Rectal smooth muscle tissue (tissue), 1 donor: ENCODE measurements around the gene CES4A.
"Not testable (repeated sequence)": the region's sequence is repeated elsewhere in the genome, so short reads cannot be mapped to it uniquely, and the experiment has no call there.

Experiments used
- H3K27ac ChIP-seq: one replicate; pipeline ENCODE4 v1.7.0; 2013; ENCODE audit warnings: low read depth, low read length, inconsistent platforms
- H3K27me3 ChIP-seq: one replicate; pipeline ENCODE4 v1.7.0; 2013; ENCODE audit warnings: low read length; ENCODE audit not compliant: control insufficient read depth, insufficient read depth
- H3K36me3 ChIP-seq: one replicate; pipeline ENCODE4 v1.7.0; 2013; ENCODE audit warnings: low read length; ENCODE audit not compliant: control insufficient read depth, insufficient read depth
- H3K4me1 ChIP-seq: one replicate; pipeline ENCODE4 v1.7.0; 2013; ENCODE audit warnings: low read length; ENCODE audit not compliant: control insufficient read depth, insufficient read depth
- H3K4me3 ChIP-seq: one replicate; pipeline ENCODE4 v1.7.0; 2013; ENCODE audit warnings: low read length
- H3K9ac ChIP-seq: one replicate; pipeline ENCODE4 v1.7.0; 2013; ENCODE audit warnings: low read length

The CES4A gene

DNA sequence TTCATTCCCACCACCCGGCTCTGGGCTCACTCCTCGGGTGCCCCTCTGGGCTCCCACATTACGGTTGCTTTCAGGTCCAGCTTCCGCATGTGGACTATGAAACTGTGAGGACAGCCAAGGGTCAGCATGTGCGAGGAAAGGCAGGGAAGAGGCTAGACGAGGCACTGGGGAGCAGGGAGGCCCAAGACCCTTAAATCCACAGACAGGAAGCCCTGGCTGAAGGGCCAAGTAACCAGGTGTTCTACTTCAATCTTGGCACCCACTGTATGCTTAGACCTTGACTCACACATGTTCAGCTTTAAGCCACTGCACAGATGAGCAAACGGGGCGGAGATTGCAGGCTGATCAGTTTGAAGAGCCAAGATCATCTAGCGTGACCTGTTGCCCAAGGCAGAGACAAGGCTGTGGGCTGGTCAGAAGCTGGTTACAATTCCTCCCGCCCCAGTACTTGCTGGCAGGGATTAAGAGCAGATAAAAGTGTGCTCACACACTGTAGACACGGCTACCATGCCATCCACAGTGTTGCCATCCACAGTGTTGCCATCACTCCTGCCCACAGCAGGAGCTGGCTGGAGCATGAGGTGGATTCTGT lies at the start of gene CES4A:
CES4A (plus strand) TSS at position 393 of the 592 bp plus-strand sequence; CDS start at position 577, 184 bp downstream.
- Histone ChIP-seq H3K4me3 (no peak within 1 kb of the TSS), H3K9ac (no peak within 1 kb of the TSS), H3K4me1 (no peaks in the 10 kb centered on the region), H3K27ac (no peak within 1 kb of the TSS), H3K36me3 (no peaks in the 10 kb centered on the region), H3K27me3 (no peaks in the 10 kb centered on the region)

DNA sequence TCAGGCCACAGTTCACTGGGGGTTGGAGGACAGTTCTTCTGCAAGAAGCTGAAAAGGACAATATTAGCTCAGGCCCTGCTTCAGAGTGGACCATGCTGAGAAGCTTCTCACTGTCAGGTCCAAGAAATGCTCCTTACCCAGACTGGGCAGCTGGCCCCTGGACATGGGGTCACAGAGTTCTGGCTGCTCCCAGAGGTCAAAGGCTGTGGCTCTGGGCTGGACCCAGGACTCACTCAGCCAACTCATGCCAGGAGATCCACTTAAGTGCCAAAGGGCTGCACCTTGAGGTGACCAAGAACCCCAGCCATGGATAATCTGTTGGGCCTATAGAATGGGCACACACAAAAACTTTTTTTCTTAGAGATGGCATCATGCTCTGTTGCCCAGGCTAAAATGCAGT lies 49.0 kb upstream of the CES4A start:
- peaks cover 45% of the 10 kb centered on the region for H3K36me3 ChIP-seq
- H3K9ac ChIP-seq = no peak overlapping the region
- H3K4me1 ChIP-seq = peaks cover 12% of the 10 kb centered on the region
- H3K27me3 ChIP-seq = no peaks in the 10 kb centered on the region
- no peak overlapping the region for H3K4me3 ChIP-seq
- no peak overlapping the region for H3K27ac ChIP-seq

GRCh38 chr16:66940236-66940635 lies 48.2 kb upstream of the CES4A start:
- Histone ChIP-seq H3K9ac (no peak overlapping the region), H3K27me3 (no peaks in the 10 kb centered on the region), H3K36me3 (peaks cover 45% of the 10 kb centered on the region), H3K27ac (no peak overlapping the region), H3K4me1 (peaks cover 10% of the 10 kb centered on the region), H3K4me3 (no peak overlapping the region)

GRCh38 chr16:66942981-66943380 lies 45.4 kb upstream of the CES4A start:
- Histone ChIP-seq H3K9ac (no peak overlapping the region), H3K27me3 (no peaks in the 10 kb centered on the region), H3K4me1 (no peaks in the 10 kb centered on the region), H3K4me3 (no peak overlapping the region), H3K36me3 (peaks cover 45% of the 10 kb centered on the region), H3K27ac (no peak overlapping the region)

GRCh38 chr16:66943426-66944053 lies 44.8 kb upstream of the CES4A start:
- Histone ChIP-seq H3K4me3 (no peak overlapping the region), H3K4me1 (no peaks in the 10 kb centered on the region), H3K27ac (no peak overlapping the region), H3K27me3 (peaks cover 1% of the 10 kb centered on the region), H3K9ac (no peak overlapping the region), H3K36me3 (peaks cover 42% of the 10 kb centered on the region)

DNA sequence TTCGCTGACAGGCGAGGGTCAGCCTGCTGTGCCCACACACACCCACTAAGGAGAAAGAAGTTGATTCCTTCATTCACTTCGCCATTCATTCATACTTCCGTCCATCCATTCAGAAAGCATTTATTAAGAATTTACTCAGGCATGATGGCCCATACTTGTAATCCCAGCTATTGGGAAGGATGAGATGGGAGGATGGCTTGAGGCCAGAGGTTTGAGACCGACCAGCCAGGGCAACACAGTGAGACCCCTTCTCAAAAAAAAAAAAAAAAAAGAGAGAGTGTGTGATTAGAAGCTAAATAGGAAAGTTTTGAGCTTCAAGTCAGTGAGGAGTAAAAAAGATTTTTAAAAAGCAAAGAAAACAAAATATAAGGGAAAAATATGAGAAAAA lies 44.3 kb upstream of the CES4A start:
- no peak overlapping the region for H3K9ac ChIP-seq
- H3K4me1 ChIP-seq = no peaks in the 10 kb centered on the region
- H3K36me3 ChIP-seq = peaks cover 37% of the 10 kb centered on the region
- no peak overlapping the region for H3K27ac ChIP-seq
- H3K4me3 ChIP-seq = no peak overlapping the region
- peaks cover 3% of the 10 kb centered on the region for H3K27me3 ChIP-seq

GRCh38 chr16:66944971-66945370 lies 43.4 kb upstream of the CES4A start:
- not testable (repeated sequence) for H3K27me3 ChIP-seq, H3K4me1 ChIP-seq, H3K9ac ChIP-seq, H3K4me3 ChIP-seq, H3K27ac ChIP-seq
- peaks cover 34% of the 10 kb centered on the region for H3K36me3 ChIP-seq

DNA sequence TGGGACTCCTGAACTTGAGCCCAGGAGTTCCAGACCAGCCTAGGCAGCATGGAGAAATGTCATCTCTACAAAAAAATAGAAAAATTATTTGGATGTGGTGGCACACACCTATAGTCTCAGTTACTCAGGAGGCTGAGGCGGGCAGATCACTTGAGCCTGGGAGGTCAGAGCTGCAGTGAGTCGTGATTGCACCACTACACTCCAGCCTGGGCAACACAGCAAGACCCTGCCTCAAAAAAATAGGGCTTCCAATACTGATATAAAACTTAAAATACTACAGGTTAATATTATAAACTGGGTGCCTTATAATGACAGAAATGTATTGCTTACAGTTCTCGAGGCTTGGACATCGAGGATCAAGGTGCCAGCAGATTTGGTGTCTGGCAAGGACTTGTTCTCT lies 42.5 kb upstream of the CES4A start:
- Histone ChIP-seq H3K4me3 (no peak overlapping the region), H3K4me1 (no peaks in the 10 kb centered on the region), H3K9ac (no peak overlapping the region), H3K27me3 (peaks cover 3% of the 10 kb centered on the region), H3K27ac (no peak overlapping the region), H3K36me3 (peaks cover 24% of the 10 kb centered on the region)

DNA sequence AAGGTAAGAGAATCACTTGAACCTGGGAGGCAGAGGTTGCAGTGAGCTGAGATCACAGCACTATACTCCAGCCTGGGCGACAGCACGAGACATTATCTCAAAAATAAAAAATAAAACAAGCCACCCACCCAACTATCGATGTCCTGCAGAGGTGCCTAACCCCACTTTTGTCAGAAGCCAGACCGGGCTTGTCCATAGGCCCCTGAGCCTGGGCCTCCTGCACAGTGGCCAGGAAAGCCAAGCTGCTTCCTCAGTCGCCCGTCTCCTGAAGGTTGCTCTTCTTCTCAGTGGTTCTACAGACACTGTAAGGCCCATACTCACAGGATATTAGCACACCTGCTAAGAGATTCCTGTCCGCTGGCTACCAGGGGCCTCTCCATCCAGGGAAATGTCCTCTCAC lies 41.8 kb upstream of the CES4A start:
- no peaks in the 10 kb centered on the region for H3K4me1 ChIP-seq
- H3K4me3 ChIP-seq = no peak overlapping the region
- peaks cover 18% of the 10 kb centered on the region for H3K36me3 ChIP-seq
- no peak overlapping the region for H3K27ac ChIP-seq
- H3K27me3 ChIP-seq = peaks cover 3% of the 10 kb centered on the region
- H3K9ac ChIP-seq = no peak overlapping the region

DNA sequence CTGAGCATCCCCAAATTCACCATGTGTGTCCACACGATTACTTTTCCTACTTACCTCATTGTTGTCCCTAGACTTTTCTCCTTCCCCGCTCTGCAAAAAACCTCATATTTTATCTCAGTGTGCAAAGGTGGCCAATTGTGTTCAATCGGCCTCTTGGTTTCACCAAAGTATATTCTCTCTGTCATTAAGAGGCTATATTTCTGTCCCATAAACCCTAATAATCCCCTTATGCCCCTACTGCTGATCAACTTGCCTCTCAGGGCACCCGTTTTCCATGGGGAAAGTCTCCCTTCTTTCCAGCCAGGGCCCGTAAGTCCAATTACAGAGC lies 41.5 kb upstream of the CES4A start:
- Histone ChIP-seq H3K27me3 (peaks cover 3% of the 10 kb centered on the region), H3K36me3 (peaks cover 14% of the 10 kb centered on the region)

GRCh38 chr16:66947302-66948065 lies 40.9 kb upstream of the CES4A start:
- Histone ChIP-seq H3K27ac (no peak overlapping the region), H3K27me3 (peaks cover 3% of the 10 kb centered on the region), H3K9ac (no peak overlapping the region), H3K4me1 (no peaks in the 10 kb centered on the region), H3K4me3 (peak overlapping the region; percentile 68), H3K36me3 (peaks cover 9% of the 10 kb centered on the region)

More for the DNA sequence above, 41.5 kb upstream of the CES4A start:
- Histone ChIP-seq H3K9ac (no peak overlapping the region), H3K4me3 (no peak overlapping the region), H3K27ac (no peak overlapping the region), H3K4me1 (no peaks in the 10 kb centered on the region)

- Histone ChIP-seq H3K4me1 (no peaks in the 10 kb centered on the region), H3K36me3 (peaks cover 3% of the 10 kb centered on the region), H3K27ac (no peak overlapping the region), H3K9ac (no peak overlapping the region), H3K4me3 (peak overlapping the region; percentile 68), H3K27me3 (peaks cover 3% of the 10 kb centered on the region)
Measured at GRCh38 chr16:66948134-66948836, 40.1 kb upstream of the CES4A start.
